ENCODE measurements around the gene KCTD17.

KCTD17 gene

GRCh38 chr22:37020192-37020479 lies 31.4 kb upstream of the KCTD17 start:
- DNase-seq (ENCODE audit: low read depth) = no peak

GRCh38 chr22:37021041-37021440 lies 30.5 kb upstream of the KCTD17 start:
- no peak for DNase-seq (ENCODE audit: low read depth)

- DNase-seq (ENCODE audit: low read depth) = no peak
These were observed 29.6 kb upstream of the KCTD17 start for GRCh38 chr22:37021710-37022482.

- DNase-seq (ENCODE audit: low read depth) = no peak
These were observed 28.8 kb upstream of the KCTD17 start for GRCh38 chr22:37022483-37023337.

GRCh38 chr22:37023743-37024338 lies 27.7 kb upstream of the KCTD17 start:
- no peak for DNase-seq (ENCODE audit: low read depth)

GRCh38 chr22:37024339-37025157 lies 27.0 kb upstream of the KCTD17 start:
- no peak for DNase-seq (ENCODE audit: low read depth)

- no peak for DNase-seq (ENCODE audit: low read depth)
These were observed 26.0 kb upstream of the KCTD17 start for GRCh38 chr22:37025500-37026070.

- DNase-seq (ENCODE audit: low read depth) = no peak
These were observed 25.2 kb upstream of the KCTD17 start for GRCh38 chr22:37026325-37026724.

GRCh38 chr22:37027556-37027955 lies 24.0 kb upstream of the KCTD17 start:
- no peak for DNase-seq (ENCODE audit: low read depth)

- no peak for DNase-seq (ENCODE audit: low read depth)
These were observed 22.6 kb upstream of the KCTD17 start for GRCh38 chr22:37028692-37029674.

GRCh38 chr22:37030560-37031281 lies 20.8 kb upstream of the KCTD17 start:
- no peak for DNase-seq (ENCODE audit: low read depth)

- DNase-seq (ENCODE audit: low read depth) = no peak
These were observed 19.4 kb upstream of the KCTD17 start for GRCh38 chr22:37032134-37032534.

GRCh38 chr22:37032535-37033460 lies 18.7 kb upstream of the KCTD17 start:
- DNase-seq (ENCODE audit: low read depth) = no peak

- no peak for DNase-seq (ENCODE audit: low read depth)
These were observed 17.7 kb upstream of the KCTD17 start for GRCh38 chr22:37033605-37034430.

GRCh38 chr22:37036655-37037377 lies 14.7 kb upstream of the KCTD17 start:
- no peak for DNase-seq (ENCODE audit: low read depth)

- DNase-seq (ENCODE audit: low read depth) = no peak
These were observed 13.9 kb upstream of the KCTD17 start for GRCh38 chr22:37037669-37038068.

- no peak for DNase-seq (ENCODE audit: low read depth)
These were observed 12.1 kb upstream of the KCTD17 start for GRCh38 chr22:37039466-37039865.
